Naive thymus-derived CD8-positive, alpha-beta T cell (primary cell): ENCODE results near the gene TDP1. TPM values are rescaled to one million over a fixed set of nuclear protein-coding genes. Genes with fewer than 3 reads are reported as not detected.
A peak's percentile ranks its signal among the peaks of the same experiment; 100 is the strongest.

ENCODE experiments used
- ATAC-seq, 2 donors: fragments of 150-1000 bp; cut with Tn5 transposase in 1 of 2; sonication (Bioruptor Pico), chemical (Tn5 transposase) in 1 of 2; 1 replicate in 1 of 2; 2 replicates in 1 of 2; pipeline ENCODE4 v1.10.0; 2021; ENCODE audit warnings: mild to moderate bottlenecking in 2 of 2, moderate library complexity in 2 of 2
- POLR2A ChIA-PET: fragments of 350-600 bp; sonication (Branson Sonifier 250); formaldehyde crosslinking; loops from one replicate; lab custom pipeline; 2021; ENCODE audit warnings: antibody characterized with exemption; lab: Charles Lee
- DNase-seq, 10 donors: peaks; one replicate each; pipeline versions ENCODE4 v3.0.0 to v3.0.0-alpha.2; 2020 to 2022
- H3K27ac Mint-ChIP-seq, 10 donors: one replicate each; pipeline ENCODE4 v1.8.0; 2020 to 2022; ENCODE audit warnings: mild to moderate bottlenecking in 10 of 10, mixed read lengths in 10 of 10, moderate library complexity in 4 of 10, inconsistent platforms in 1 of 10
- H3K27me3 Mint-ChIP-seq, 5 donors: one replicate each; pipeline ENCODE4 v1.8.0; 2021 to 2022; ENCODE audit warnings: mixed read lengths in 5 of 5
- H3K36me3 Mint-ChIP-seq, 3 donors: one replicate each; pipeline ENCODE4 v1.8.0; 2020 to 2022; ENCODE audit warnings: mixed read lengths in 3 of 3, mild to moderate bottlenecking in 2 of 3, inconsistent platforms in 1 of 3
- H3K4me1 Mint-ChIP-seq, 4 donors: one replicate each; pipeline ENCODE4 v1.8.0; 2021 to 2022; ENCODE audit warnings: mixed read lengths in 4 of 4
- H3K4me3 Mint-ChIP-seq, 10 donors: one replicate each; pipeline ENCODE4 v1.8.0; 2020 to 2022; ENCODE audit warnings: mild to moderate bottlenecking in 10 of 10, mixed read lengths in 10 of 10, moderate library complexity in 6 of 10, inconsistent platforms in 1 of 10
- H3K9me3 Mint-ChIP-seq, 9 donors: one replicate each; pipeline ENCODE4 v1.8.0; 2020 to 2022; ENCODE audit warnings: mixed read lengths in 9 of 9, mild to moderate bottlenecking in 3 of 9, inconsistent platforms in 1 of 9, moderate library complexity in 1 of 9
- polyA plus RNA-seq, 3 donors: library from polyadenylated mRNA; unstranded; fragments of 300-500 nt; fragmentation: Illumina TruSeq; gene quantifications; one replicate each; pipeline ENCODE4 v1.2.3, GENCODE V29; 2021
- total RNA-seq, 8 experiments: library from RNA in 2 of 8; stranded (reverse) in 2 of 8; gene quantifications; one replicate each; pipeline ENCODE4 v1.2.3 and lab custom pipeline; 2021 to 2026

TDP1 gene
- total and polyA plus RNA-seq, 5 experiments from 2014 or later, result 36.7 to 54.5 (median 46.4) TPM

DNA sequence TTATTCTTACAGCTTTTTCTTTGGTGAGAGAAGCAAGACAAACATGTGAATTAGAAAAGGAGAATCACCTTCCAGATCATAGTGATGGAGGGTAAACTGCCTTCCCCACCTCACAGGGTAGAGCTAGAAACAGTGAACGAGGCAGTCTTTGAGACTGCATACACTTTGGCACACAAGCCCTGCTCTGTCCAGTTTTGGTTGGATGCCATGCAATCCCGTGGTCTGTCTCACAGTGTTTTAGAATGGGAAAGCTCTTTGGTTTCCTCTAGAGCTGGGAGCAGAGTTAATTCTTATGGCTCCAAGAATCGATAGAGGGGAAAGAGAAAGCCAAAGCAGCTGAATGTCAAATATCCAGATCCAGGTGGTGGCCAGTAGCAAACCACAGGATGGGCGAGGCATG lies 21.9 kb downstream of the TDP1 start:
- peaks cover 0 to 3% (median under 1%) of the 10 kb centered on the region in 4 donors for H3K4me1 Mint-ChIP-seq
- no peaks in the 10 kb centered on the region for H3K27me3 Mint-ChIP-seq
- no peaks in the 10 kb centered on the region for H3K9me3 Mint-ChIP-seq
- POLR2A ChIA-PET, result interaction anchor here (1.1 kb wide), 1 partner anchor 22 kb away, joined by 4 read pairs; the partner anchor contains the start of gene TDP1
- no peak overlapping the region for H3K27ac Mint-ChIP-seq
- H3K4me3 Mint-ChIP-seq, result no peak overlapping the region
- DNase-seq (no peak), ATAC-seq (no peak)
- peaks cover 4 to 91% (median 37%) of the 10 kb centered on the region in 3 donors for H3K36me3 Mint-ChIP-seq

- no peak overlapping the region for H3K27ac Mint-ChIP-seq
- POLR2A ChIA-PET, result interaction anchor here (1.1 kb wide), 1 partner anchor 23 kb away, joined by 4 read pairs; the partner anchor contains the start of gene TDP1
- H3K4me3 Mint-ChIP-seq, result no peak overlapping the region
- ATAC-seq (no peak), DNase-seq (no peak)
- peaks cover 4 to 92% (median 30%) of the 10 kb centered on the region in 3 donors for H3K36me3 Mint-ChIP-seq
- peaks cover 0 to 1% (median 0%) of the 10 kb centered on the region in 4 donors for H3K4me1 Mint-ChIP-seq
- no peaks in the 10 kb centered on the region for H3K9me3 Mint-ChIP-seq
- no peaks in the 10 kb centered on the region for H3K27me3 Mint-ChIP-seq
Measured at GRCh38 chr14:89978656-89979055, 22.9 kb downstream of the TDP1 start.

DNA sequence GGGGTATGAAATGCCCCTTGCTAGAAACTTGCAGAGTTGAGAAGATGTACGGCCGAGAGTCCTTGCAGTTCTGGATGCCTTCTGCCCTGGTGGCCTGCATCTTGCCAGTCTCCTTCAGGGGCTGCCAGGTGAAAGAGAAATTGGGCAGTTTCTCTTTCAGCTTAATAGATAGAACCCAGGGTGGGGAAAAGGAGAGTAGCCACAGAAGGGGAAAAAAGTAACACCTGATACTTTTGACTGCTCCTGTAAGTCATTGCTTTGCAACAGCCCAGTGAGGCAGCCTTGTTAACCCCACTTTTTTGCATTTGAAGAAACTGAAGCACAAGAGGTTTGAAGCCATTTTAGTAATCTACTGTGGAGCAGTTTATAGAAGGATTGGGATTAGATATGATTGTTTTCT lies 27.6 kb downstream of the TDP1 start:
- no peak overlapping the region for H3K27ac Mint-ChIP-seq
- H3K4me1 Mint-ChIP-seq, result peaks cover 0 to 3% (median 1%) of the 10 kb centered on the region in 4 donors
- no peak for DNase-seq
- peaks cover 4 to 91% (median 31%) of the 10 kb centered on the region in 3 donors for H3K36me3 Mint-ChIP-seq
- no peaks in the 10 kb centered on the region for H3K27me3 Mint-ChIP-seq
- no peak for ATAC-seq
- H3K4me3 Mint-ChIP-seq, result no peak overlapping the region
- POLR2A ChIA-PET, result no interaction called here
- H3K9me3 Mint-ChIP-seq, result no peaks in the 10 kb centered on the region

- Mint-ChIP-seq H3K4me3 (no peak overlapping the region), H3K27ac (no peak overlapping the region), H3K36me3 (peaks cover 0 to 89% (median 24%) of the 10 kb centered on the region in 3 donors), H3K9me3 (no peaks in the 10 kb centered on the region), H3K4me1 (peaks cover 0 to 2% (median under 1%) of the 10 kb centered on the region in 4 donors), H3K27me3 (no peaks in the 10 kb centered on the region)
- no peak for DNase-seq
- ATAC-seq, result no peak
- POLR2A ChIA-PET, result no interaction called here
Measured at GRCh38 chr14:89986462-89987160, 30.9 kb downstream of the TDP1 start.

- Mint-ChIP-seq H3K36me3 (peaks cover 0 to 86% (median 23%) of the 10 kb centered on the region in 3 donors), H3K27me3 (no peaks in the 10 kb centered on the region), H3K27ac (no peak overlapping the region), H3K9me3 (no peaks in the 10 kb centered on the region), H3K4me1 (peaks cover 0 to 2% (median under 1%) of the 10 kb centered on the region in 4 donors), H3K4me3 (no peak overlapping the region)
- no peak for DNase-seq
- no peak for ATAC-seq
- POLR2A ChIA-PET, result no interaction called here
Measured at GRCh38 chr14:89987161-89987475, 31.4 kb downstream of the TDP1 start.

DNA sequence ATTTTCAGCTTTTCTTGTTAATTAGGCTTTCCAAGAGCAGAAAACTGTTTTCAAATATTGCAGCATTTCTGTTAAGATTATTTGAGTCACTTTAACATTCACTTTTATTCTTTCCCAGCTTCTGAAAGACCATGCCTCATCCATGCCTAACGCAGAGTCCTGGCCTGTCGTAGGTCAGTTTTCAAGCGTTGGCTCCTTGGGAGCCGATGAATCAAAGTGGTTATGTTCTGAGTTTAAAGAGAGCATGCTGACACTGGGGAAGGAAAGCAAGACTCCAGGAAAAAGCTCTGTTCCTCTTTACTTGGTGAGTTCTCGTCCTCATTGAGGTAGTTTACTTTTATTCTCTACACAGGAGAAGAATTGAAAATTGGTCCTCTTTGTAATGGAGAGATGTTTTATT lies 33.1 kb downstream of the TDP1 start:
- H3K4me1 Mint-ChIP-seq, result peaks cover 0 to 2% (median under 1%) of the 10 kb centered on the region in 4 donors
- no peak for DNase-seq
- POLR2A ChIA-PET, result no interaction called here
- H3K27me3 Mint-ChIP-seq, result no peaks in the 10 kb centered on the region
- H3K4me3 Mint-ChIP-seq, result no peak overlapping the region
- peaks cover 4 to 86% (median 23%) of the 10 kb centered on the region in 3 donors for H3K36me3 Mint-ChIP-seq
- ATAC-seq, result no peak
- H3K9me3 Mint-ChIP-seq, result no peaks in the 10 kb centered on the region
- H3K27ac Mint-ChIP-seq, result no peak overlapping the region

DNA sequence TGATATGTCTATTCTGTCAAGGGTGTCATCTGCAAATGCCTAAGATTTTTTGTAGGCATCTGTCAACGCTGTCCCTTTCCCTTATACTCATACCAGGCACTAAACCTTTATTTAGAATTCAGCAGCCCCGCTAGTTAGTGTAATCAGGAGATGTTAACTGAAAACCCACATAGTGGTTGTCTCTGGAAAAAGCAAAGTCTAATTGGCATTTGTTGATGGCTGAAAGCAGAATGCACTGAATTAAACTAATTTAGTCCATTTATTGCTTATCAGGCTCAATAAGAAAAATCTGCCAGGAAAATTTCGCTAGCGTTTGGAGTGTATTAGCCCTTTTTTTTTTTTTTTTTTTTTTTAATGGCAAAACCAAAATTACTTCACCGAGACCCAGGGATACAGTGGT lies 34.5 kb downstream of the TDP1 start:
- Mint-ChIP-seq H3K27ac (peak overlapping the region in 1 of 10 donors; percentile 58), H3K36me3 (peaks cover 12 to 85% (median 27%) of the 10 kb centered on the region in 3 donors), H3K9me3 (no peaks in the 10 kb centered on the region), H3K4me1 (peaks cover 0 to 1% (median 0%) of the 10 kb centered on the region in 4 donors), H3K4me3 (no peak overlapping the region), H3K27me3 (no peaks in the 10 kb centered on the region)
- ATAC-seq, result no peak
- POLR2A ChIA-PET, result no interaction called here
- DNase-seq, result no peak

- no peak overlapping the region for H3K4me3 Mint-ChIP-seq
- POLR2A ChIA-PET, result no interaction called here
- ATAC-seq (no peak), DNase-seq (no peak)
- H3K9me3 Mint-ChIP-seq, result no peaks in the 10 kb centered on the region
- H3K27ac Mint-ChIP-seq, result peak overlapping the region in 2 of 10 donors; percentile 20 to 57
- peaks cover 12 to 86% (median 31%) of the 10 kb centered on the region in 3 donors for H3K36me3 Mint-ChIP-seq
- peaks cover 0 to 1% (median 0%) of the 10 kb centered on the region in 4 donors for H3K4me1 Mint-ChIP-seq
- no peaks in the 10 kb centered on the region for H3K27me3 Mint-ChIP-seq
Measured at GRCh38 chr14:89990623-89991275, 35.0 kb downstream of the TDP1 start.

- H3K4me1 Mint-ChIP-seq, result peaks cover 0 to 5% (median 0%) of the 10 kb centered on the region in 4 donors
- no peak for DNase-seq
- H3K27ac Mint-ChIP-seq, result no peak overlapping the region
- no peak for ATAC-seq
- no peak overlapping the region for H3K4me3 Mint-ChIP-seq
- no peaks in the 10 kb centered on the region for H3K27me3 Mint-ChIP-seq
- no peaks in the 10 kb centered on the region for H3K9me3 Mint-ChIP-seq
- POLR2A ChIA-PET, result no interaction called here
- peaks cover 12 to 87% (median 43%) of the 10 kb centered on the region in 3 donors for H3K36me3 Mint-ChIP-seq
Measured at GRCh38 chr14:89992273-89992672, 36.5 kb downstream of the TDP1 start.

DNA sequence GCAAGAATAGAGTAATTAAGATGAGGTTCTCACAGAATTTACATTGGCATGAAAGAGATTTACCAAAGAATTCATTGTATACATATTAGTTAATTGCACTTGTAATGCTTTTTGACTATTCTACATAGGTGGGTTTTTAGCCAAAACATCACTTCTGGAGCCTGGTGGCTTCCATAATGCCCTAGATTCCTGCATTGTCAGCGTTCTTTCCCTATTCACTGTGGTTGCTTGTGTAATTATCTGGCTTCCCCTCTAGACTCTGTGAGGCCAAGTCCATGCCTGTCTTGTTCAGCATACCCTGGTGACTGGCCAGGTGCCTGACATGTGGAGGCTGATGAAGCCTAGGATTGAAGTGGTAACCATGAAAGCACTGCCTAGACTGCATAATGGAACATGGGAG lies 41.2 kb downstream of the TDP1 start:
- Mint-ChIP-seq H3K4me1 (peaks cover 0 to 8% (median 0%) of the 10 kb centered on the region in 4 donors), H3K9me3 (no peaks in the 10 kb centered on the region), H3K4me3 (no peak overlapping the region), H3K36me3 (peaks cover 16 to 86% (median 48%) of the 10 kb centered on the region in 3 donors), H3K27ac (no peak overlapping the region), H3K27me3 (no peaks in the 10 kb centered on the region)
- no peak for DNase-seq
- POLR2A ChIA-PET, result no interaction called here
- ATAC-seq, result no peak

DNA sequence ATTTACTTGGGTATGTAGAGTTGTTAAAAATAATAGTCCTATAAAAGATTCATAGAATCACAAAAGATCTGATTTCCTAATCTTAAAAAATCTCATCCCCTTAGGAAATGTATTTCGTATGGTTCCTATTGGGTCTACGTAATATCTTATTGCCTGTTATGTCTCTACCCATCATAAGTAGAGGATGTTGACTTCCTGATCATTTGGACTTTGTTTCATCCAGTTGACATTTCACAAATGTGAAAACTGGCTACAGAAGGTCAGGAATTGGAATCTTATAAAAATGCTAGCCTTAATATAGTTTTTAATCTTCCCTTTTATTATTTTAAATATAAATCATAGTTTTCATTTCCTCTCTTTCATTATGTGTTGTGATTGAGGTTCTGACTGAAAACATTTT lies 45.2 kb downstream of the TDP1 start:
- POLR2A ChIA-PET, result no interaction called here
- peak overlapping the region in 1 of 10 donors; percentile 35 for H3K27ac Mint-ChIP-seq
- DNase-seq, result no peak

DNA sequence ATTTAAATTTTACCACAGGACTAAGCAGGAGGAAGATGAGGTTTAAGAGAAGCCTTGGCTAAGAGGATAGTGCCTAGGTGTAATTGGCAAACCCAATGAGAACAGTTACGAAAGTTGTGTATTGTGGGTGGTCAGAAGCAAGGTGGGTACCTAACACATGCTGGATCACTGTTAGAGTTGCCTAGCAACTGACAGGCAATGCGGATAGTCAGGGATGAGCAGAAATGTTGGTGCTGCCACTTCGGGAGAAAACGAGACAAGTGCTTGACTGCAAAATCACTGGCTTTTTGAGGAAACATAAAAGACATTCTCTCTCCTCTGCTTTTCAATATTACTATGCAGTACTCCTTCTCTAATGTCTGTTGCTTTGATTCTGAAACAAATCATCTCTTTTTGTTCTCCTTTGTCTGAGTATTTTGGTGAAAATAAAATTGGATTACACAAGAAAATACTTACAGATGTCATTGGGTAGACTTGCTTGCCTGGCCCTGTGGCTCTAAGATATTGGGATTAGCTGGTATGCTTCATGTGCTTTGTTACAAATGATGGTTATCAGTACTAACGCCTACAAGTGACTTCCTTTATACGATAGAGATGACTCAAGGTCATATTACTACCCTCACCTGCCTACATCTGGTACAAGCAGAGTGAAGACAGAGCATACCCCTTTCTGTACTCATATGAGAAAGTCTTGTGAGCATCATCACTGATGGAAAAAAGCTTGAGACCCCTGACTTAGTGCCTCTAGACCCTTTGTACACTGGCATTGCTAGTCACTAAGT lies 48.0 kb downstream of the TDP1 start:
- POLR2A ChIA-PET, result interaction anchor here (0.6 kb wide), 1 partner anchor 562 kb away, joined by 5 read pairs; no protein-coding TSS in a partner anchor
- DNase-seq, result no peak
- Mint-ChIP-seq H3K27me3 (no peaks in the 10 kb centered on the region), H3K4me1 (peaks cover 0 to 9% (median 3%) of the 10 kb centered on the region in 4 donors), H3K9me3 (no peaks in the 10 kb centered on the region), H3K27ac (peak overlapping the region in 1 of 10 donors; percentile 19), H3K36me3 (peaks cover 4 to 83% (median 32%) of the 10 kb centered on the region in 3 donors), H3K4me3 (no peak overlapping the region)
- ATAC-seq, result no peak

More for the DNA sequence above, 45.2 kb downstream of the TDP1 start:
- Mint-ChIP-seq H3K9me3 (no peaks in the 10 kb centered on the region), H3K27me3 (no peaks in the 10 kb centered on the region), H3K4me3 (no peak overlapping the region), H3K36me3 (peaks cover 4 to 84% (median 35%) of the 10 kb centered on the region in 3 donors), H3K4me1 (peaks cover 0 to 8% (median 3%) of the 10 kb centered on the region in 4 donors)
- no peak for ATAC-seq
